ENCODE data around the gene PARP1.
"Not testable (repeated sequence)": the region's sequence is repeated elsewhere in the genome, so short reads cannot be mapped to it uniquely, and the experiment has no call there.

PARP1 gene

GRCh38 chr1:226344441-226345259, 63.2 kb downstream of the PARP1 start:
- no peak for DNase-seq

- no peak for DNase-seq
Observed at GRCh38 chr1:226342656-226343055, 65.2 kb downstream of the PARP1 start.

DNA sequence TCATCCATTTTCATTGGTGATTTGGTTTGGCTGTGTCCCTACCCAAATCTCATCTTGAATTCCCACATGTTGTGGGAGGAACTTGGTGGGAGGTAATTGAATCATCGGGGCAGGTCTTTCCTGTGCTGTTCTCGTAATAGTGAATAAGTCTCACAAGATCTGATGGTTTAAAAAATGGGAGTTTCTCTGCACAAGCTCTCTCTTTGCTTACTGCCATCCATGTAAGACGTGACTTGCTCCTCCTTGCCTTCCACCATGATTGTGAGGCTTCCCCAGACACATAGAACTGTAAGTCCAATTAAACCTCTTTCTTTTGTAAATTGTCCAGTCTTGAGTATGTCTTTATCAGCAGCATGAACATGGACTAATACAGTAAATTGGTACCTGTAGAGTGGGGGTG, 67.8 kb downstream of the PARP1 start:
- DNase-seq = not testable (repeated sequence)

DNA sequence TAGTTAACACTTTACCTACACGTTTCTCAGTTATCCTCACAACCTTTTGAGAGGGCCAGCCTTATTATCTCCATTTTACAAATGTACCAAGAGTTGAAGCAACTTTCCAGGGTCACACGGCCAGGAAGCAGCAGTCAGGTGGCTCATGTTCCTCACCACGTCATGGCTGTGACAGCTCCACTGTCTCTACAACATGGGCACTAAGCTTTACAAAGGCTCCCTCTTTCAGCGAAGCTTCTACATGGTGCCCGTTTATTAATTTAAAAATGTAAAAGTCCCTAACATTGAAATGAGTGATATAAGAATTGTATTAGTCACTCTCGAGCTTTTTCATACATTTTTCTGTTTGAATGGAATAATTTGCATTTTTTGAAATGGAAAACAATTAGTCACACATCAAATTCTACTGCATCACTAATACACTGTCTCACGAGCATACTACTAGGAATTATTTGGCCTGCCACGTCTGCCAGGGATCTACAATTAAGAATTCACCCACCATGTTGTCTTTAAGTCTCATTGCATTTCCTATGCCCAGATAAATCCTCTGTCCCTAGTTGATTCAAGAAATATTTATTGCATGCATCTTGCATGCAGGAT, 70.5 kb downstream of the PARP1 start:
- DNase-seq = no peak

GRCh38 chr1:226335661-226336060, 72.2 kb downstream of the PARP1 start:
- no peak for DNase-seq

DNA sequence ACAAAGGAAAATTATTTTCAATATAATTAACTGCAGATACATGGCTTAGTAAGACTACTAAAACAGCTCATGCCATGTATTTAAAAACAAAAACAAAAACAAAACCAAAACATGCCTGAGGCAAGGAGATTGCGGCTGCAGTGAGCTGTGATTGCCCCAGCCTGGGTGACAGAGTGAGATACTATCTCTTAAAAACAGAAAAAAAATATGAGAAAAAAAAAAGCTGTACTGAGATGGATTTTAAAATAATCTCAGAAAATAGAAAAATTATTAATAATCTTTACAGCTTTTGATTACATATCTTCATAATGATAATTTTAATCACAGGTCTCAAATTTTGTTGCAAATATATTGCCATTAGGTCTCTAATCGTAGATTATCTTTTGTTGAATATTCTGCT, 74.9 kb downstream of the PARP1 start:
- DNase-seq = no peak

GRCh38 chr1:226329237-226329636, 78.7 kb downstream of the PARP1 start:
- DNase-seq = no peak

DNA sequence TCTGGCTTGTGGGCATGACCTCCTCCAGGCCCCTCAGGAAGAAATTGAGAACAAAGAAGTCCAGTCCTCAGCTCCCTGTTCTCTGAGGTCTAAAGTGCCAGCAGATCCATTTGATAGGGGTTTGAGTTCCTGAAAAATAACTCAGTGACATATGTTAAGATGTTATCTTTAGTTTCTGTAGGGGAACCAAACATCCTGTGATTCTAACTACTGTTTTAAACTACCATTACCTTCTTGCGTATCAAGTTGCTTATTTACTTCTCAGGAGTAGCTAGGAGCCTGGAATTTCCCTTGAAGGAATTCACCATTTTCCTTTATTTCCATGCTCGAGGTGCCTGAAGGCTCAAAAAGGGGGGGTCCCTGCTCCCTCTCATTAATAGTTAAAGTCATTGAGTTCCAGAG, 80.1 kb downstream of the PARP1 start:
- no peak for DNase-seq

GRCh38 chr1:226325178-226325577, 82.7 kb downstream of the PARP1 start:
- no peak for DNase-seq

DNA sequence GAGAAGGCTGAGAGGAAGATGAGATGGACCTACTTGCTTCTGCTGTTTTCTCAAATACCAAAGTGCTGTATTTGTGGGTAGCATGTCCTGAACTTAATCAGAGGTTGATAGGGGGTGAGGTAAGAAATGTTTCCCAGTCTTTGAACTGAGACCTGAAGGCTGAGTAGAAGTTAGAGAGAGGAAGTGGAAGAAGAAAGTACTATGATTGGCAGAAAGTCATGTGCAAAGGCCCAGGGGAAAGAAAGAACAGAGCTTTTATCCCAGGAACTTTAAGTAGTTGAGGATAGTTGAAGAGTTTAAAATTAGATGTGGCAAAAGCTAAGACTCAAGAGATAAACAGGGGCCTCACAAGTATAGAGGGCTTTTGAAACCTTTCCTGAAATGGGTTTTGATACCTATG, 83.4 kb downstream of the PARP1 start:
- no peak for DNase-seq

GRCh38 chr1:226322986-226323385, 84.9 kb downstream of the PARP1 start:
- DNase-seq = no peak

- no peak for DNase-seq
Observed at GRCh38 chr1:226320930-226321329, 87.0 kb downstream of the PARP1 start.

DNA sequence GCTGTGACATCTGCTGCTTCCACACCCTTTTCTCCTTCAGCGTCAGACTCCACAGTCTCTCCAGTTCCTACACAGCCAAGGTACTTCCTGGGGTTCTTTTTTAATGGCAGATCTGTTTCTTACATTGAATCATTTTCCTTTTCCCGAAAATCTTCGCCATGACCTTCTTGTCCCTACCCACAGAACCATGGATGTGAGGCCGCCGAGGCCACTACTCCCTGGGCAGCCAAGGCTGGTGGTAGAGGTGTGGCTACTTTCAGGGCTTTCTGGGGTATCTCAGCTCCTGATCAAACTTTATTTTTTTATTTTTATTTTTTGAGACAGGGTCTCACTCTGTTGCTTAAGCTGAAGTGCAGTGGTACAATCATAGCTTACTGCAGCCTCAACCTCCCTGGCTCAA, 89.4 kb downstream of the PARP1 start:
- DNase-seq = no peak

GRCh38 chr1:226314055-226314454, 93.8 kb downstream of the PARP1 start:
- DNase-seq = no peak

DNA sequence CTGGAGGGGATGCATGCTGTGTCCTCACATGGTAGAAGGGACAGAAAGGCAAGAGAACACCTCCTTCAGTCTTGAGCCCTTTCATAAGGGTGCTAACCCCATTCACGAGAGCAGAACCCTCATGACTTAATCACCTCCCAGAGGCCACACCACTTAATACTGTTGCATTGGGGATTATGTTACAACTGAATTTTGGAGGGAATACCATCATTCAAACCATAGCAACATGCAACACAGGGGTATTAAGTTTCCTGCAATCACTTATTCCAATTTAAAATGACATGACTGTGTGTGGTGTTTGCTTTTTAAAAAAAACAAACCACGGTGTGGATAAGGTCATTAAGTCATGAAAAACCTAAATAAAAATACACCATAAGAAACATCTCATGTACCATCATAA, 95.8 kb downstream of the PARP1 start:
- no peak for DNase-seq

GRCh38 chr1:226311376-226311775, 96.5 kb downstream of the PARP1 start:
- no peak for DNase-seq
